GM18499 (cell line): ENCODE measurements around the gene NCMAP.

Source experiments
- ATAC-seq: cut with Tn5 transposase; IDR thresholded peaks from one replicate; pipeline ENCODE4 v1.9.1; 2021; ENCODE audit warnings: moderate number of reproducible peaks; ENCODE audit not compliant: insufficient read depth, unreplicated experiment

NCMAP gene

DNA sequence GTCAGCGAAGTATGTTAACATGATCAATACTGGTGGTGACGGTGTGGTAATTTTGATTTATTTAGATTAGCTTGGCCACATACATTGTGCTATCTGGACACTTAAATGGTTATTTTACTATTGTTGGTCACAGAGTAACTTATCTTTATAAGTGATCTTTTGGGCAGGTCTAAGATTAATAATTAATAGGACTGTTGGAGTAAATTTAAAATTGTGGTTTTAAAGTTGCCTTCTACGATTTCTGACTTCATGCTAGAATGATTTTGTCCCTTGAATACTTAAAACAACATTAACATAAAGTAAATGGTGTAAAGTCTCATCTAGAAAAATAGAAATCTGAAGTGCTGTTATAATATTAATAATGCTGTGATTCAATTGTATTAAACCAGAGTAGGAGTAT is 101.9 kb downstream of the NCMAP start:
- no peak for ATAC-seq
